ENCODE data around the gene RUNDC3A. TPM values are rescaled to one million over a fixed set of nuclear protein-coding genes. Genes with fewer than 3 reads are reported as not detected.
A peak's percentile ranks its signal among the peaks of the same experiment; 100 is the strongest.
"Not testable (repeated sequence)": the region's sequence is repeated elsewhere in the genome, so short reads cannot be mapped to it uniquely, and the experiment has no call there.

RUNDC3A gene
- total RNA-seq, 2 donors from 2014 or later: 0.35 to 1.4 TPM

GRCh38 chr17:44317545-44317944 is 9.1 kb downstream of the RUNDC3A start:
- H3K27me3 Mint-ChIP-seq (ENCODE audit: low read depth): peaks cover 36% of the 10 kb centered on the region
- H3K9me3 Mint-ChIP-seq: no peaks in the 10 kb centered on the region
- H3K27ac Mint-ChIP-seq: no peak overlapping the region
- no peak overlapping the region for H3K4me3 Mint-ChIP-seq
- peaks cover 2 to 4% of the 10 kb centered on the region in 2 donors for H3K36me3 Mint-ChIP-seq (ENCODE audit: insufficient read depth in 2 of 2)
- ATAC-seq (replicated peaks in 1 of 2) (no peak), DNase-seq (no peak)
- H3K4me1 Mint-ChIP-seq (ENCODE audit: low read depth): peaks cover 16% of the 10 kb centered on the region

- H3K4me1 Mint-ChIP-seq (ENCODE audit: low read depth): peaks cover 16% of the 10 kb centered on the region
- DNase-seq (no peak), ATAC-seq (replicated peaks in 1 of 2) (no peak)
- peaks cover 2 to 4% of the 10 kb centered on the region in 2 donors for H3K36me3 Mint-ChIP-seq (ENCODE audit: insufficient read depth in 2 of 2)
- H3K9me3 Mint-ChIP-seq: no peaks in the 10 kb centered on the region
- peaks cover 36% of the 10 kb centered on the region for H3K27me3 Mint-ChIP-seq (ENCODE audit: low read depth)
- H3K27ac Mint-ChIP-seq: no peak overlapping the region
- H3K4me3 Mint-ChIP-seq: no peak overlapping the region
Observed at GRCh38 chr17:44318077-44318892, 9.9 kb downstream of the RUNDC3A start.

DNA sequence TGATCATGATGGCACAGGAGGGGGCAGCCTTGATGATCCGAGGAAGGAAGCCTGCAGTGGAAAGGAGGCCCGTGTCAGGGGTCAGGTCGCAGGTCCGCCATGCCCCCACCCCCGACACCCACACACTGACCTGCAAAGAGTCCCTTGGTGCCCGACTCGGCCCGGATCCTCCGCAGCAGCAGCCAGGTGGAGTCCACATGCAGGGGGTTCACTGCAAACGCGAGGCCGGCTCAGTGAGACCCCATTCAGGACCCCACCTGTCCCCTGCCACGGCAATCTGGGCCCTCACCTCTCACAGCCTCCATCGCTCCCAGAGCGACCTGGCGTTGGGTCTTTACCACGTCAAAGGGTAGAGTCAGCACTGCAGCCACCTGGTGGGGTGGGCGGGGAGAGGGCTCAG is 11.7 kb downstream of the RUNDC3A start:
- Mint-ChIP-seq H3K27ac (no peak overlapping the region), H3K27me3 (ENCODE audit: low read depth) (peaks cover 26% of the 10 kb centered on the region), H3K4me3 (no peak overlapping the region), H3K4me1 (ENCODE audit: low read depth) (peaks cover 27% of the 10 kb centered on the region), H3K9me3 (no peaks in the 10 kb centered on the region), H3K36me3 (ENCODE audit: insufficient read depth in 2 of 2) (peaks cover 2 to 4% of the 10 kb centered on the region in 2 donors)
- no peak for ATAC-seq (replicated peaks in 1 of 2)
- no peak for DNase-seq

- peaks cover 20% of the 10 kb centered on the region for H3K4me1 Mint-ChIP-seq (ENCODE audit: low read depth)
- DNase-seq: no peak
- ATAC-seq (replicated peaks in 1 of 2): no peak
- H3K27me3 Mint-ChIP-seq (ENCODE audit: low read depth): peaks cover 13% of the 10 kb centered on the region
- H3K9me3 Mint-ChIP-seq: no peaks in the 10 kb centered on the region
- no peak overlapping the region for H3K27ac Mint-ChIP-seq
- H3K36me3 Mint-ChIP-seq (ENCODE audit: insufficient read depth in 2 of 2): peaks cover 2 to 4% of the 10 kb centered on the region in 2 donors
- no peak overlapping the region for H3K4me3 Mint-ChIP-seq
Observed at GRCh38 chr17:44321246-44322120, 13.1 kb downstream of the RUNDC3A start.

GRCh38 chr17:44322236-44322895 is 14.0 kb downstream of the RUNDC3A start:
- no peak overlapping the region for H3K27ac Mint-ChIP-seq
- peaks cover 20% of the 10 kb centered on the region for H3K4me1 Mint-ChIP-seq (ENCODE audit: low read depth)
- H3K4me3 Mint-ChIP-seq: peak overlapping the region in 1 of 2 donors; percentile 37
- H3K36me3 Mint-ChIP-seq (ENCODE audit: insufficient read depth in 2 of 2): peaks cover 2 to 4% of the 10 kb centered on the region in 2 donors
- H3K27me3 Mint-ChIP-seq (ENCODE audit: low read depth): peaks cover 4% of the 10 kb centered on the region
- no peak for ATAC-seq (replicated peaks in 1 of 2)
- no peak for DNase-seq
- H3K9me3 Mint-ChIP-seq: no peaks in the 10 kb centered on the region

DNA sequence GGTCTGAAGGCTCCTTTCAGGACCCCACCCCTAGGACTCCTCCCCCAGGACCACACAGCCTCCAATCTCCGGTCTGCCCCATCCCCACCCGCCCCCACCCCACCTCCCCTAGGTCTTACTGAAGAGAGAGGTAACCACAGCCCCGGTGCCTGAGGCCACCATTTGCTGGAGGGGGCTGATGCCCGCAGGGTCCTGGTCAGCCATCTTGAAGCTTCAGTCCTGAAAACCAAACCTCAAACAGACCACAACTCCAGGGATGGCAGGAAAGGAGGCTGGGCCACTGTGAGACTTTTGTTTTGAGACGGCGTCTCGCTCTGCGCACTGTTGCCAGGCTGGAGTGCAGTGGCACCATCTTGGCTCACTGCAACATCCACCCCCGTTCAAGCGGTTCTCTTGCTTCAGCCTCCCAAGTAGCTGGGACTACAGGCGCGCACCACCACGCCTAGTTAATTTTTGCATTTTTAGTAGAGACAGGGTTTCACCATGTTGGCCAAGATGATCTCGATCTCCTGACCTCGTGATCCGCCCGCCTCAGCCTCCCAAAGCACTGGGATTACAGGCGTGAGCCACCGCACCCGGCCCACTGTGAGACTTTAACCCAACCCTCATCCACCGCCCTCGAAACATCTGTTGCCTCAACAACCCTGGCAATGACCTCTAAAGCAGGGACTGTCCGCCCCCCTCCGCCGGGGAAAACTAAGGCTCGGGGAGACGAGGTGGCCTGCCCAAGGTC is 15.1 kb downstream of the RUNDC3A start:
- H3K36me3 Mint-ChIP-seq (ENCODE audit: insufficient read depth in 2 of 2): peaks cover 2 to 4% of the 10 kb centered on the region in 2 donors
- DNase-seq (no peak), ATAC-seq (replicated peaks in 1 of 2) (no peak)
- H3K4me1 Mint-ChIP-seq (ENCODE audit: low read depth): peaks cover 20% of the 10 kb centered on the region
- H3K27me3 Mint-ChIP-seq (ENCODE audit: low read depth): no peaks in the 10 kb centered on the region
- H3K9me3 Mint-ChIP-seq: no peaks in the 10 kb centered on the region
- H3K27ac Mint-ChIP-seq: no peak overlapping the region
- peak overlapping the region; percentile 91 to 96 for H3K4me3 Mint-ChIP-seq

DNA sequence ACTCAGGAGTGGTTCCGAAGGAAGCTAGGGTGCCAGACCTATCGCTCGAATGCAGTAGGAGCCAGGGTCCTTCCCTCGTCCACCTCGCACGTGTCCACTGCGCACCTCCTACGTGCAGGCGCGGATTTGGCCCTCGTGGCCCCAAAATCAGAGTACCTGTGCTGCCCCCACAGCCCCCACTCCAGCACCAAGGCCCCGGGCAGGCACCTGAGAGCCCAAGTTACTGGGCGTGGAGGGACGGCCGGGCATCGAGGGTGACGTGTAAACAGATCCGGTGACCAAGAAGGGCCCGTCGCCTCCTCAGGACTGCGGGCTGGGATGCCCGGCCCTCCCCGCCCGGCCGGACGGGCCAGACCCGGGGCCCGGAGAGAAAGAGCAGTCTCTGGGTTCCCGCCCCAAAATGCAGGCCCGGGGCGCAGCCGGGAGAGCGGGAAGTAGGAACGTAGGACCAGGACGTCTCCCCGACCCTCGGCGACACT is 15.7 kb downstream of the RUNDC3A start:
- Mint-ChIP-seq H3K36me3 (ENCODE audit: insufficient read depth in 2 of 2) (peaks cover 2 to 4% of the 10 kb centered on the region in 2 donors), H3K27me3 (ENCODE audit: low read depth) (no peaks in the 10 kb centered on the region), H3K4me3 (peak overlapping the region; percentile 91 to 96), H3K27ac (no peak overlapping the region), H3K4me1 (ENCODE audit: low read depth) (peaks cover 20% of the 10 kb centered on the region), H3K9me3 (no peaks in the 10 kb centered on the region)
- DNase-seq (no peak), ATAC-seq (replicated peaks in 1 of 2) (peak in 1 of 2 donors; percentile 2)

DNA sequence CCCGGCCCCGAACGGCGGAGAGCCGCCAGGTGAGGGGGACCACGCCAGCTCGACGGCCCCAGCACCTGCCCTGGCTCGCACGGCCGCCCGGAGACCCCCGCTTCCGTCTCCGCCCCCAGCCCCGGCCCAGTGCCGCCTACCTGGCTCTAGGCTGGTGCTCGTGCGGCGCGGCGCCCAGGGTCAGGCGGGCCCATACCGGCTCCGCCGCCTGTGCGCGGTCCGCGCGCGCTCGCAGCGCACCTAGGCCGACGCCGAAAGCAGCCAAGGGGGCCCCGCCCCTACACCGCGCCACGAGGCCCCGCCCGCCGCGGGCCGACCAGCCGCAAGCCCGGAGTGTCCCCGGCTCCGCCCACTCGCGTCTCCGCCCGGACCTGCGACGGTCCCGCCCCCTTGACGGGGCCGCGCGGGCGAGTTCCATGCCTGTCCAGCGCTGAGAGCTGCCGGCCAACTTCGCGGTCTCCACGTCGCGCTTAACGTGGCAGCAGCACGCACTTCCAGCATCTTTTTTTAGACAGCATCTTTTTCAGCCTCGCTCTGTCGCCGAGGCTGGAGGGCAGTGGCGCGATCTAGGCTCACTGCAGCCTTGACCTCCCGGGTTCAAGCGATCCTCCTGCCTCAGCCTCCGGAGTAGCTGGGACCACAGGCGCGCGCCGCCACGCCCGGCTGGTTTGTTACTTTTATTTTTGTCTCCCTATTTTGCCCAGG is 16.3 kb downstream of the RUNDC3A start, which contains the start of gene SLC25A39:
TSS of gene SLC25A39 (minus strand) at position 253 of the 705 bp plus-strand sequence. CDS start 1,261 bp downstream, outside the sequence.
- peak within 1 kb of the TSS; percentile 88 for H3K27ac Mint-ChIP-seq
- H3K4me3 Mint-ChIP-seq: peak within 1 kb of the TSS; percentile 96
- H3K27me3 Mint-ChIP-seq (ENCODE audit: low read depth): no peaks in the 10 kb centered on the region
- no peaks in the 10 kb centered on the region for H3K9me3 Mint-ChIP-seq
- H3K4me1 Mint-ChIP-seq (ENCODE audit: low read depth): peaks cover 20% of the 10 kb centered on the region
- peak; percentile 76 to 83 for ATAC-seq (replicated peaks in 1 of 2)
- DNase-seq: peak; percentile 96 to 99
- H3K36me3 Mint-ChIP-seq (ENCODE audit: insufficient read depth in 2 of 2): no peaks in the 10 kb centered on the region

GRCh38 chr17:44326861-44327444 is 18.6 kb downstream of the RUNDC3A start:
- DNase-seq: peak; percentile 93 to 96
- Mint-ChIP-seq H3K27me3 (ENCODE audit: low read depth) (no peaks in the 10 kb centered on the region), H3K27ac (peak overlapping the region; percentile 60), H3K4me1 (ENCODE audit: low read depth) (peaks cover 30% of the 10 kb centered on the region), H3K4me3 (peak overlapping the region; percentile 75 to 78), H3K9me3 (no peaks in the 10 kb centered on the region), H3K36me3 (ENCODE audit: insufficient read depth in 2 of 2) (no peaks in the 10 kb centered on the region)
- ATAC-seq (replicated peaks in 1 of 2): peak; percentile 74

DNA sequence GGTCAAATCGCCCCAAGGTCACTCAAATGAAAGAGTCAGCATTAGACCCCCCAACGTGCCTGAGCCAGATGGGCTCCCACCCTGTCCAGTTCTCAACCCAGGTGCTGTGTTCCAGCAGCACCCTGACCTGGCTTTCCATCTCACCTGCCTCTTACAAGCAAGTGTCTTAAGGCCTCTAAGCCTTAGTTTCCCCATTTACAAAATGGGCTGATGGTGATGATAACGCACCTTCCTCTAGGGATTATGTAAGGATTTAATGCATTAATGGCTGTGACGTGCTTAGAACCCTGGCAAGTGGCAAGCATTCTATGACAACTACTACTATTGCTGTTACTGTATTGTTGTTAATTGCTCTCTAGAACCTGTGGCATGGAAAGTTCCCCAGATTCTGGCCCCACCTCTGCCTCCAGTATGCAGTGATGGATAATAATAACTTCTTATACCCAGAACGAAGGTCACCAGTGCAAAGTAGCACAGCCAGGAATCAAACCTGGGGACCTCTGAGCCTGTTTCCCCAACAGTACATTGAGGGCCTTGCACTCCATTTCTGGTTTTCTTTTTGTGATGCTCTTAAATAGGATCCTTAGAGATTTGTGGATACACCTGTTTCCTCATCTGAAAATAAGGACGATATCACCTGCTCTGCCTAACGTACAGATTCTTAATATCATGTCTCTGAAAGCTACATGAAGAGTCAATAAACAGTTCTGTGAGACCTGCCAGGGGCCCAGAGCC is 19.5 kb downstream of the RUNDC3A start:
- Mint-ChIP-seq H3K4me3 (peak overlapping the region; percentile 36 to 43), H3K27ac (no peak overlapping the region), H3K36me3 (ENCODE audit: insufficient read depth in 2 of 2) (no peaks in the 10 kb centered on the region), H3K27me3 (ENCODE audit: low read depth) (no peaks in the 10 kb centered on the region), H3K9me3 (no peaks in the 10 kb centered on the region), H3K4me1 (ENCODE audit: low read depth) (peaks cover 30% of the 10 kb centered on the region)
- ATAC-seq (replicated peaks in 1 of 2) (no peak), DNase-seq (no peak)

GRCh38 chr17:44329516-44329915 is 21.1 kb downstream of the RUNDC3A start:
- H3K27ac Mint-ChIP-seq; H3K36me3 Mint-ChIP-seq (ENCODE audit: insufficient read depth in 2 of 2); H3K9me3 Mint-ChIP-seq; H3K4me3 Mint-ChIP-seq; DNase-seq; H3K27me3 Mint-ChIP-seq (ENCODE audit: low read depth); ATAC-seq (replicated peaks in 1 of 2): not testable (repeated sequence)
- H3K4me1 Mint-ChIP-seq (ENCODE audit: low read depth): peaks cover 21% of the 10 kb centered on the region
